Measurements from ENCODE around the gene CNKSR1. TPM values are rescaled to one million over a fixed set of nuclear protein-coding genes. Genes with fewer than 3 reads are reported as not detected.

The CNKSR1 gene
- total and polyA plus RNA-seq, 2 of the 8 experiments (the other 6 are each of a cell fraction or from before 2014, with no cell fraction given) = 13.9 to 14.5 TPM

- Histone ChIP-seq H3K18ac (ENCODE audit: extremely low read depth, low read length) (no peak overlapping the region), H2AFZ (ENCODE audit: low read length) (no peak overlapping the region), H3K4me2 (ENCODE audit: insufficient read depth in 1 of 2, low read depth in 2 of 2, low read length in 2 of 2) (no peak overlapping the region), H2BK15ac (ENCODE audit: low read length) (no peak overlapping the region), H4K5ac (ENCODE audit: insufficient read length, low read depth, low read length) (no peak overlapping the region), H3K56ac (replicated peaks; ENCODE audit: insufficient read length, low read depth, low read length) (no peak overlapping the region), H2AK5ac (ENCODE audit: low read depth, low read length) (no peak overlapping the region), H4K8ac (ENCODE audit: extremely low read depth, insufficient read depth, low read length) (no peak overlapping the region), H3K9ac (replicated peaks in 1 of 4; ENCODE audit: extremely low read depth in 1 of 4, low read depth in 3 of 4, low read length in 3 of 4) (no peak overlapping the region), H3K4me1 (replicated peaks in 1 of 4; ENCODE audit: control insufficient read depth in 3 of 4, insufficient read depth in 4 of 4, low read length in 3 of 4) (no peaks in the 10 kb centered on the region; a peak in 1 of 7 replicates), H3K27me3 (replicated peaks in 1 of 4; ENCODE audit: control insufficient read depth in 3 of 4, extremely low read depth in 1 of 4, insufficient read depth in 3 of 4, low read length in 3 of 4) (no peaks in the 10 kb centered on the region; a peak in 2 of 7 replicates), H3K14ac (ENCODE audit: insufficient read length) (no peak overlapping the region), H2BK20ac (ENCODE audit: low read length) (no peak overlapping the region), H3K9me3 (ENCODE audit: insufficient read depth in 2 of 2, low read depth in 1 of 2, low read length in 1 of 2) (no peaks in the 10 kb centered on the region), H2BK12ac (ENCODE audit: low read depth, low read length) (no peak overlapping the region), H2BK5ac (ENCODE audit: low read depth, low read length) (no peak overlapping the region), H2BK120ac (replicated peaks; ENCODE audit: low read depth, low read length) (no peak overlapping the region), H3K27ac (ENCODE audit: low read depth, low read length) (no peak overlapping the region), H3K79me1 (ENCODE audit: low read depth, low read length) (no peaks in the 10 kb centered on the region), H3K79me2 (ENCODE audit: control insufficient read depth in 1 of 2, insufficient read depth in 2 of 2, low read length in 2 of 2) (no peaks in the 10 kb centered on the region), H3K36me3 (ENCODE audit: control insufficient read depth in 2 of 4, insufficient read depth in 4 of 4, low read length in 3 of 4) (no peaks in the 10 kb centered on the region), H3K4ac (replicated peaks; ENCODE audit: insufficient read length, low read depth, low read length) (no peak overlapping the region), H3K23ac (ENCODE audit: insufficient read length) (no peak overlapping the region), H4K20me1 (replicated peaks in 1 of 2; ENCODE audit: control insufficient read depth in 1 of 2, insufficient read depth in 2 of 2, low read length in 2 of 2) (no peaks in the 10 kb centered on the region), H3K4me3 (ENCODE audit: extremely low read depth in 1 of 4, insufficient read depth in 2 of 4, low read depth in 3 of 4, low read length in 4 of 4) (no peak overlapping the region), H3K23me2 (ENCODE audit: low read depth, low read length) (no peaks in the 10 kb centered on the region), H4K91ac (replicated peaks; ENCODE audit: insufficient read length, low read length) (no peak overlapping the region)
- no peak for DNase-seq (ENCODE audit: low read depth in 1 of 2, low spot score in 2 of 2)
- ChIA-PET POLR2A (ENCODE audit: partially characterized antibody) (no interaction called here), CTCF (ENCODE audit: partially characterized antibody) (interaction anchor here (4.2 kb wide), 1 partner anchor 16 kb away, joined by 29 read pairs; the partner anchor contains the start of gene CEP85)
- no peak for FAIRE-seq
- 90% methylated on average over 10 of the region's 11 CpGs; no CpG with 5 or more reads in 1 of the 2 experiments for WGBS, 2 experiments (ENCODE audit: extremely low coverage in 1 of 2, insufficient coverage in 1 of 2, insufficient read length in 1 of 2, insufficient replicate concordance in 2 of 2, low coverage in 1 of 2, low lambda C conversion rate in 2 of 2, missing lambda C conversion rate in 1 of 2)
- TF ChIP-seq TCF12 (IDR thresholded peaks at IDR 0.05; ENCODE audit: low read depth, low read length) = no peak
- TF ChIP-seq HDAC2 (IDR thresholded peaks at IDR 0.05; ENCODE audit: borderline replicate concordance in 1 of 2, low read depth in 2 of 2, low read length in 2 of 2) = no peak
- no peak for TF ChIP-seq GTF2F1 (IDR thresholded peaks at IDR 0.05; ENCODE audit: borderline replicate concordance, low read depth, low read length)
- TF ChIP-seq ZNF274 (IDR thresholded peaks at IDR 0.05; ENCODE audit: borderline replicate concordance, extremely low read depth, low read length) = no peak
- TF ChIP-seq HDAC6 (IDR thresholded peaks at IDR 0.05; ENCODE audit: low read depth, low read length) = no peak
- no peak for TF ChIP-seq TEAD4 (IDR thresholded peaks at IDR 0.05; ENCODE audit: low read depth, low read length)
- no peak for TF ChIP-seq ASH2L (IDR thresholded peaks at IDR 0.05; ENCODE audit: low read length)
- no peak for TF ChIP-seq CHD2 (IDR thresholded peaks at IDR 0.05; ENCODE audit: low read length)
- no peak for TF ChIP-seq EP300 (IDR thresholded peaks at IDR 0.05; ENCODE audit: borderline replicate concordance in 1 of 2, low read depth in 2 of 2, low read length in 2 of 2)
Measured at GRCh38 chr1:26218906-26219494, 41.7 kb downstream of the CNKSR1 start.
